Prostate gland (tissue), 2 donors: Measurements from ENCODE around the gene CLCNKA.
"Not testable (repeated sequence)": the region's sequence is repeated elsewhere in the genome, so short reads cannot be mapped to it uniquely, and the experiment has no call there.

Experiments
- POLR2A ChIP-seq: fragments of 450-650 bp; IDR thresholded peaks from one replicate; pipeline ENCODE4 v1.6.1; 2016; ENCODE audit warnings: antibody characterized with exemption, mild to moderate bottlenecking
- POLR2AphosphoS5 ChIP-seq: sonication (generic); formaldehyde crosslinking; IDR thresholded peaks from one replicate; pipeline ENCODE4 v1.6.1; 2017; ENCODE audit warnings: antibody characterized with exemption
- TF ChIP-seq, protein P1 (sequence below), 4 experiments: fragments of 200-600 bp in 2 of 4; fragments of 450-650 bp in 2 of 4; sonication (generic) in 2 of 4; IDR thresholded peaks; 1 replicate in 3 of 4; 2 replicates in 1 of 4; pipeline ENCODE4 v1.5.1; 2016 to 2019; ENCODE audit warnings: antibody characterized with exemption in 4 of 4, mild to moderate bottlenecking in 2 of 4, moderate library complexity in 2 of 4

DNA sequence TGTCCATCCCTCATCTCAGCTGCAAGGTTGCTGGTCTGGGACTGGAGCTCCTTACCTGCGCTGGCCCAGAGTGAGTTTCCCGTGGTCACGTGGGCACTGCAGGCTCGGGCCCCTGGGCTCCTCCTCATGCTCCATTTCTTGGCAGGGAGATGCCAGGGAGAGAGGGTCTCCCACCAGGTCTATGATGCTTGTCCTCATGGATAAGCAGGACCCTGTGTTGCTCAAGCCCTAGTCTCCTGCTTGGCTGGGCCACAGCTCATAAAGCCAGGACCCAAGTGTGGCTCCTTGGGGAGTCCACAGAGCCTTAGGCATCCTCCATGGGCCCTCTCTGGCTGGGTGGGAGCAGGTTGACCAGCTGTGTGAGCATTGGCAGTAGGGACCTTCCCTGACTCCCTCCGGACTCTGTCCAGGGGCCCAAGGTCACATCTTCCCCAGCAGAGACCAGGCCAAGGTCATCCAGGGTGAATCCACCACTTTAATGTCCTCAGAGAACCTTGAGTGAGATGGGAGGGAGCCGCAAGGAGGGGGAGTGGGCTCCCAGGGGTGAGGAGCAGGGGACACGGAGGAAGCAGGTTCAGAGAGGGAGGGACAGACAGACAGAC is 35.6 kb downstream of the CLCNKA start:
- not testable (repeated sequence) for TF ChIP-seq POLR2A, POLR2AphosphoS5
- TF ChIP-seq, protein P1, sequence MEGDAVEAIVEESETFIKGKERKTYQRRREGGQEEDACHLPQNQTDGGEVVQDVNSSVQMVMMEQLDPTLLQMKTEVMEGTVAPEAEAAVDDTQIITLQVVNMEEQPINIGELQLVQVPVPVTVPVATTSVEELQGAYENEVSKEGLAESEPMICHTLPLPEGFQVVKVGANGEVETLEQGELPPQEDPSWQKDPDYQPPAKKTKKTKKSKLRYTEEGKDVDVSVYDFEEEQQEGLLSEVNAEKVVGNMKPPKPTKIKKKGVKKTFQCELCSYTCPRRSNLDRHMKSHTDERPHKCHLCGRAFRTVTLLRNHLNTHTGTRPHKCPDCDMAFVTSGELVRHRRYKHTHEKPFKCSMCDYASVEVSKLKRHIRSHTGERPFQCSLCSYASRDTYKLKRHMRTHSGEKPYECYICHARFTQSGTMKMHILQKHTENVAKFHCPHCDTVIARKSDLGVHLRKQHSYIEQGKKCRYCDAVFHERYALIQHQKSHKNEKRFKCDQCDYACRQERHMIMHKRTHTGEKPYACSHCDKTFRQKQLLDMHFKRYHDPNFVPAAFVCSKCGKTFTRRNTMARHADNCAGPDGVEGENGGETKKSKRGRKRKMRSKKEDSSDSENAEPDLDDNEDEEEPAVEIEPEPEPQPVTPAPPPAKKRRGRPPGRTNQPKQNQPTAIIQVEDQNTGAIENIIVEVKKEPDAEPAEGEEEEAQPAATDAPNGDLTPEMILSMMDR (IDR thresholded peaks at IDR 0.05): not testable (repeated sequence)
